ENCODE data around the gene COL26A1. TPM values are rescaled to one million over a fixed set of nuclear protein-coding genes. Genes with fewer than 3 reads are reported as not detected.

Gene COL26A1
- total RNA-seq, 1 experiment from 2014 or later, result 0.20 TPM

DNA sequence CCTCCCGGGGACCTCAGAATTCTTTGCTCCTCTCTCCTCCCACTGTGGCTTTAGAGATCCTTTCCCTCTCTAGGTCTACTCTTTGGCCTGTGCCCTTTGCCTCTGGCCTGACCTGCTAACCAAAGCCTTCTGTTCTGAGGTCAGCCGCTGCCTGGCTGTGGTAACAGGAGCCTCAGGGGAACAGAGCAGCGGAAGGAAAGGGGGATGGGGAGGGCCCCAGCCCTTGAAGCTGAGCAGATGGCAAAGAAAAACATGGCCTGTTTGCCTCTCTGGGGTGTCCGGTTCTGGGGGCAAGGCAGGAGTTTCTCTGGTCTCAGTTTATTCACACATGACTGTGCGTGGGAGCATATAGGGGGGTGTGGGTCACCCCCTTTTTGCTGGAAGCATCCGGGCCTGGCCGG is 28.2 kb downstream of the COL26A1 start:
- H3F3A ChIP-seq (ENCODE audit: insufficient read depth, low read depth), result no peaks in the 10 kb centered on the region; the same call in 1 of the 2 replicates
- no peaks in the 10 kb centered on the region for H3K79me2 ChIP-seq (ENCODE audit: low read depth)
- no peaks in the 10 kb centered on the region for H3K4me1 ChIP-seq (replicated peaks; ENCODE audit: insufficient read depth)
- ChIA-PET POLR2A (ENCODE audit: unreplicated experiment) (no interaction called here), CTCF (no interaction called here)
- no peaks in the 10 kb centered on the region; the same call in 1 of the 2 replicates for H3K27me3 ChIP-seq (ENCODE audit: insufficient read depth, low read depth)
- H3K9me2 ChIP-seq (ENCODE audit: insufficient read depth), result no peaks in the 10 kb centered on the region
- no peak overlapping the region for H3K4me2 ChIP-seq
- no peaks in the 10 kb centered on the region for H3K36me3 ChIP-seq (ENCODE audit: low read depth)
- no peak for DNase-seq
- no peaks in the 10 kb centered on the region for H3K9me3 ChIP-seq (ENCODE audit: insufficient read depth, low read depth)
- BruUV-seq (replicated peaks), result no TSS peak
- intact Hi-C loops (cut with micrococcal nuclease; ENCODE audit: unreplicated experiment), result no loop called here
- no peak overlapping the region for H3K4me3 ChIP-seq
- TF ChIP-seq, protein P1, sequence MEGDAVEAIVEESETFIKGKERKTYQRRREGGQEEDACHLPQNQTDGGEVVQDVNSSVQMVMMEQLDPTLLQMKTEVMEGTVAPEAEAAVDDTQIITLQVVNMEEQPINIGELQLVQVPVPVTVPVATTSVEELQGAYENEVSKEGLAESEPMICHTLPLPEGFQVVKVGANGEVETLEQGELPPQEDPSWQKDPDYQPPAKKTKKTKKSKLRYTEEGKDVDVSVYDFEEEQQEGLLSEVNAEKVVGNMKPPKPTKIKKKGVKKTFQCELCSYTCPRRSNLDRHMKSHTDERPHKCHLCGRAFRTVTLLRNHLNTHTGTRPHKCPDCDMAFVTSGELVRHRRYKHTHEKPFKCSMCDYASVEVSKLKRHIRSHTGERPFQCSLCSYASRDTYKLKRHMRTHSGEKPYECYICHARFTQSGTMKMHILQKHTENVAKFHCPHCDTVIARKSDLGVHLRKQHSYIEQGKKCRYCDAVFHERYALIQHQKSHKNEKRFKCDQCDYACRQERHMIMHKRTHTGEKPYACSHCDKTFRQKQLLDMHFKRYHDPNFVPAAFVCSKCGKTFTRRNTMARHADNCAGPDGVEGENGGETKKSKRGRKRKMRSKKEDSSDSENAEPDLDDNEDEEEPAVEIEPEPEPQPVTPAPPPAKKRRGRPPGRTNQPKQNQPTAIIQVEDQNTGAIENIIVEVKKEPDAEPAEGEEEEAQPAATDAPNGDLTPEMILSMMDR (conservative IDR thresholded peaks at IDR 0.05), result no peak
- TF ChIP-seq EZH2 (IDR thresholded peaks at IDR 0.05; ENCODE audit: low read depth), result no peak
- H4K20me1 ChIP-seq (ENCODE audit: insufficient read depth), result no peaks in the 10 kb centered on the region
- no peak overlapping the region for H3K27ac ChIP-seq
- no peak overlapping the region for H2AFZ ChIP-seq

DNA sequence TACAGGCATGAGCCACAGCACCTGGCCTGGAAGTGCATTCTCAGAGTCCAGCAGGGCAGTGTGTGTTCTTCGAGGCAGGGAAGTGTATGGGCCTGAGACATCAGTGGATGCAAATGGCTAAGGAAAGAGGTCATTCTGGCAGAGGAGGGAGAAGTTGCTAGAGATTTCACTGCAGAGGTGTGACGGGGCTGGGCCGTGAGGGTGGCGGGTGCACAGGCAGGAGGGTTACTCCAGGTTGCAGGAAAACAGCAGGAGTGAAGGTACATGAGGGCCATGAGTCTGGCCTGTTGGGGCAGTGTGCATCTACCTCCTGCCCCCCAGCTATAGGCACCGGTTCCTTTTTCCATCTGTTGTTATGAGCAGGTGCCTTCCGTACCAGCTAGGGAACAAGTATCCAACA is 29.3 kb downstream of the COL26A1 start:
- no peak for TF ChIP-seq EZH2 (IDR thresholded peaks at IDR 0.05; ENCODE audit: low read depth)
- TF ChIP-seq, protein P1 (conservative IDR thresholded peaks at IDR 0.05), result no peak

DNA sequence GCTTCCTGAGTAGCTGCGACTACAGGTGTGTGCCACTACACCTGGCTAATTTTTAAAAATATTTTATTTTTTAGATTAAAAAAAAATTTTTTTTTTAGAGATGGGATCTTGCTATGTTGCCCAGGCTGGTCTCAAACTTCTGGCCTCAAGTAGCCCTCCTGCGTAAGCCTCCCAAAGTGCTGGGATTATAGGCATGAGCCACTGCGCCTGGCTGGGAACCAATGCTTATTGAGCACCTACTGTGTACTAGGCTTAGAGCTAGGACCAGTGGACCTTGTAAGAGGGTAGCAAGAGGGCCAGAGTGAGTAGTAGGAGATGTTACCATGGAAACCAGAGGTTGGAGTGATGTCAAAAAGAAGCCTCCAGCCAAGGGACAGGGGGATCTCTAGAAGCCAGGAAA is 31.2 kb downstream of the COL26A1 start:
- CTCF ChIA-PET, result no interaction called here
- intact Hi-C loops (cut with micrococcal nuclease; ENCODE audit: unreplicated experiment), result no loop called here
- TF ChIP-seq EZH2 (IDR thresholded peaks at IDR 0.05; ENCODE audit: low read depth), result no peak
- TF ChIP-seq, protein P1 (conservative IDR thresholded peaks at IDR 0.05), result no peak

More for the DNA sequence above, 29.3 kb downstream of the COL26A1 start:
- no TSS peak for BruUV-seq (replicated peaks)
- Histone ChIP-seq H3K4me1 (replicated peaks; ENCODE audit: insufficient read depth) (no peaks in the 10 kb centered on the region), H2AFZ (no peak overlapping the region), H3K27me3 (ENCODE audit: insufficient read depth, low read depth) (no peaks in the 10 kb centered on the region; the same call in 1 of the 2 replicates), H3K9me3 (ENCODE audit: insufficient read depth, low read depth) (no peaks in the 10 kb centered on the region), H4K20me1 (ENCODE audit: insufficient read depth) (no peaks in the 10 kb centered on the region), H3F3A (ENCODE audit: insufficient read depth, low read depth) (no peaks in the 10 kb centered on the region; the same call in 1 of the 2 replicates), H3K4me2 (no peak overlapping the region), H3K36me3 (ENCODE audit: low read depth) (no peaks in the 10 kb centered on the region), H3K9me2 (ENCODE audit: insufficient read depth) (no peaks in the 10 kb centered on the region), H3K4me3 (no peak overlapping the region), H3K79me2 (ENCODE audit: low read depth) (no peaks in the 10 kb centered on the region), H3K27ac (no peak overlapping the region)
- intact Hi-C loops (cut with micrococcal nuclease; ENCODE audit: unreplicated experiment), result no loop called here
- POLR2A ChIA-PET (ENCODE audit: unreplicated experiment), result interaction anchor here (0.7 kb wide), 1 partner anchor 38 kb away, joined by 37 read pairs; no protein-coding TSS in a partner anchor
- CTCF ChIA-PET, result no interaction called here
- DNase-seq, result no peak

More for the DNA sequence above, 31.2 kb downstream of the COL26A1 start:
- Histone ChIP-seq H3F3A (ENCODE audit: insufficient read depth, low read depth) (no peaks in the 10 kb centered on the region), H3K9me2 (ENCODE audit: insufficient read depth) (no peaks in the 10 kb centered on the region), H3K27ac (no peak overlapping the region), H3K27me3 (ENCODE audit: insufficient read depth, low read depth) (no peaks in the 10 kb centered on the region; the same call in 1 of the 2 replicates), H3K4me3 (no peak overlapping the region), H3K79me2 (ENCODE audit: low read depth) (no peaks in the 10 kb centered on the region), H3K4me1 (replicated peaks; ENCODE audit: insufficient read depth) (no peaks in the 10 kb centered on the region), H2AFZ (no peak overlapping the region), H3K4me2 (no peak overlapping the region), H3K9me3 (ENCODE audit: insufficient read depth, low read depth) (no peaks in the 10 kb centered on the region), H4K20me1 (ENCODE audit: insufficient read depth) (no peaks in the 10 kb centered on the region), H3K36me3 (ENCODE audit: low read depth) (no peaks in the 10 kb centered on the region)
- DNase-seq, result no peak
- no TSS peak for BruUV-seq (replicated peaks)
- POLR2A ChIA-PET (ENCODE audit: unreplicated experiment), result no interaction called here

Data from PC-9 (cell line).